Thymus (tissue), 11 donors: ENCODE data around the gene CUBN. TPM values are rescaled to one million over a fixed set of nuclear protein-coding genes. Genes with fewer than 3 reads are reported as not detected.

Experiments used
- DNase-seq, 9 donors: peaks; one replicate each; pipeline ENCODE4 v3.0.0-alpha.2; 2013; ENCODE audit warnings: low spot score in 9 of 9, low read depth in 6 of 9, missing footprints in 1 of 9
- H3K27ac ChIP-seq, 2 donors: one replicate each; pipeline ENCODE4 v1.5.1; 2013; ENCODE audit warnings: control low read depth in 1 of 2, low read depth in 1 of 2, low read length in 1 of 2, mild to moderate bottlenecking in 1 of 2, moderate library complexity in 1 of 2
- H3K27me3 ChIP-seq, 2 donors: one replicate each; pipeline ENCODE4 v1.5.1; 2013; ENCODE audit warnings: low read length in 1 of 2; ENCODE audit not compliant: control insufficient read depth in 2 of 2, insufficient read depth in 1 of 2
- H3K36me3 ChIP-seq, 2 donors: one replicate each; pipeline ENCODE4 v1.5.1; 2013; ENCODE audit warnings: low read length in 1 of 2, mild to moderate bottlenecking in 1 of 2, moderate library complexity in 1 of 2; ENCODE audit not compliant: control insufficient read depth in 2 of 2, insufficient read depth in 2 of 2
- H3K4me1 ChIP-seq, 2 donors: one replicate each; pipeline ENCODE4 v1.5.1; 2013; ENCODE audit warnings: low read length in 2 of 2; ENCODE audit not compliant: control insufficient read depth in 2 of 2, insufficient read depth in 2 of 2
- H3K4me3 ChIP-seq, 2 donors: one replicate each; pipeline ENCODE4 v1.5.1; 2013; ENCODE audit warnings: low read length in 2 of 2, control low read depth in 1 of 2, mild to moderate bottlenecking in 1 of 2
- H3K9me3 ChIP-seq, 2 donors: one replicate each; pipeline ENCODE4 v1.5.1; 2013; ENCODE audit warnings: low read length in 1 of 2, mild to moderate bottlenecking in 1 of 2; ENCODE audit not compliant: control insufficient read depth in 2 of 2, insufficient read depth in 1 of 2
- WGBS: extraction: QIAGEN DNeasy Blood & Tissue Kit; methylation state at CpG from one replicate; pipeline ENCODE4 v1.1.7; 2013; 5-methylcytosine and 5-hydroxymethylcytosine counted together
- polyA plus RNA-seq: library from polyadenylated mRNA; stranded (reverse); fragments of 200-250 nt; gene quantifications from one replicate; pipeline ENCODE4 v1.2.3, GENCODE V29; 2013
- total RNA-seq: library from RNA; stranded (reverse); fragments of 120-200 nt; gene quantifications from one replicate; pipeline ENCODE4 v1.2.4, GENCODE V29; 2013
- donor health status: healthy.

CUBN gene
- total and polyA plus RNA-seq, 2 donors = 1.7 to 1.8 TPM

- WGBS = over 99% methylated on average over 8 of the region's 8 CpGs
- Histone ChIP-seq H3K27ac (no peak overlapping the region), H3K9me3 (no peaks in the 10 kb centered on the region), H3K4me1 (no peaks in the 10 kb centered on the region), H3K4me3 (no peak overlapping the region), H3K36me3 (no peaks in the 10 kb centered on the region), H3K27me3 (no peaks in the 10 kb centered on the region)
- no peak for DNase-seq
These were observed 141.5 kb downstream of the CUBN start for GRCh38 chr10:16987976-16988610.

- no peak overlapping the region for H3K27ac ChIP-seq
- no peaks in the 10 kb centered on the region for H3K4me1 ChIP-seq
- DNase-seq = no peak
- no peaks in the 10 kb centered on the region for H3K36me3 ChIP-seq
- WGBS = 94% methylated on average over 4 of the region's 4 CpGs
- H3K9me3 ChIP-seq = no peaks in the 10 kb centered on the region
- H3K4me3 ChIP-seq = no peak overlapping the region
- H3K27me3 ChIP-seq = no peaks in the 10 kb centered on the region
These were observed 142.4 kb downstream of the CUBN start for GRCh38 chr10:16987206-16987621.

GRCh38 chr10:16986406-16987205 is 143.0 kb downstream of the CUBN start:
- no peaks in the 10 kb centered on the region for H3K4me1 ChIP-seq
- no peaks in the 10 kb centered on the region for H3K27me3 ChIP-seq
- H3K4me3 ChIP-seq = no peak overlapping the region
- peak overlapping the region in 1 of 2 donors; percentile 5 for H3K27ac ChIP-seq
- WGBS = 96% methylated on average over 10 of the region's 10 CpGs
- no peaks in the 10 kb centered on the region for H3K9me3 ChIP-seq
- DNase-seq = no peak
- H3K36me3 ChIP-seq = no peaks in the 10 kb centered on the region

GRCh38 chr10:16986082-16986405 is 143.6 kb downstream of the CUBN start:
- Histone ChIP-seq H3K27me3 (no peaks in the 10 kb centered on the region), H3K27ac (no peak overlapping the region), H3K4me3 (no peak overlapping the region), H3K36me3 (no peaks in the 10 kb centered on the region), H3K9me3 (no peaks in the 10 kb centered on the region), H3K4me1 (no peaks in the 10 kb centered on the region)
- 97% methylated on average over 5 of the region's 5 CpGs for WGBS
- no peak for DNase-seq

- no peaks in the 10 kb centered on the region for H3K9me3 ChIP-seq
- H3K4me3 ChIP-seq = no peak overlapping the region
- no peaks in the 10 kb centered on the region for H3K27me3 ChIP-seq
- no peak overlapping the region for H3K27ac ChIP-seq
- H3K4me1 ChIP-seq = no peaks in the 10 kb centered on the region
- no peaks in the 10 kb centered on the region for H3K36me3 ChIP-seq
- 97% methylated on average over 3 of the region's 3 CpGs for WGBS
- DNase-seq = no peak
These were observed 145.4 kb downstream of the CUBN start for GRCh38 chr10:16984242-16984641.

GRCh38 chr10:16976803-16977202 is 152.8 kb downstream of the CUBN start:
- no peaks in the 10 kb centered on the region for H3K4me1 ChIP-seq
- no peak overlapping the region for H3K4me3 ChIP-seq
- H3K27me3 ChIP-seq = no peaks in the 10 kb centered on the region
- DNase-seq = no peak
- H3K9me3 ChIP-seq = no peaks in the 10 kb centered on the region
- H3K36me3 ChIP-seq = no peaks in the 10 kb centered on the region
- H3K27ac ChIP-seq = no peak overlapping the region

- Histone ChIP-seq H3K4me1 (no peaks in the 10 kb centered on the region), H3K9me3 (no peaks in the 10 kb centered on the region), H3K27me3 (no peaks in the 10 kb centered on the region), H3K4me3 (no peak overlapping the region), H3K27ac (no peak overlapping the region), H3K36me3 (no peaks in the 10 kb centered on the region)
- 43% methylated on average over 3 of the region's 3 CpGs for WGBS
- no peak for DNase-seq
These were observed 154.4 kb downstream of the CUBN start for GRCh38 chr10:16975188-16975587.

GRCh38 chr10:16968416-16969041 is 161.1 kb downstream of the CUBN start:
- Histone ChIP-seq H3K27me3 (no peaks in the 10 kb centered on the region), H3K9me3 (no peaks in the 10 kb centered on the region), H3K27ac (peak overlapping the region in 1 of 2 donors; percentile 41), H3K4me3 (no peak overlapping the region), H3K4me1 (peaks cover 0 to 6% of the 10 kb centered on the region in 2 donors), H3K36me3 (no peaks in the 10 kb centered on the region)
- WGBS = 92% methylated on average over 8 of the region's 8 CpGs
- DNase-seq = no peak

- H3K4me3 ChIP-seq = no peak overlapping the region
These were observed 161.7 kb downstream of the CUBN start for GRCh38 chr10:16967866-16968415.

More at GRCh38 chr10:16967866-16968415, 161.7 kb downstream of the CUBN start:
- H3K9me3 ChIP-seq = no peaks in the 10 kb centered on the region
- peak overlapping the region in 1 of 2 donors; percentile 41 for H3K27ac ChIP-seq
- H3K4me1 ChIP-seq = peaks cover 0 to 6% of the 10 kb centered on the region in 2 donors
- H3K36me3 ChIP-seq = no peaks in the 10 kb centered on the region
- WGBS = 94% methylated on average over 3 of the region's 3 CpGs
- no peak for DNase-seq
- H3K27me3 ChIP-seq = no peaks in the 10 kb centered on the region
